Inflammatory macrophage (primary cell): Measurements from ENCODE around the gene UBR2.
A peak's percentile ranks its signal among the peaks of the same experiment; 100 is the strongest.
"Not testable (repeated sequence)": the region's sequence is repeated elsewhere in the genome, so short reads cannot be mapped to it uniquely, and the experiment has no call there.

Experiments
- DNase-seq, 2 donors: peaks; one replicate each; pipeline ENCODE4 v3.0.0-alpha.2; 2020 to 2022

The UBR2 gene

GRCh38 chr6:42693725-42694323, 130.0 kb downstream of the UBR2 start:
- no peak for DNase-seq

- DNase-seq = no peak
Measured at GRCh38 chr6:42694586-42694985, 130.8 kb downstream of the UBR2 start.

- DNase-seq = no peak
Measured at GRCh38 chr6:42696526-42697267, 132.9 kb downstream of the UBR2 start.

GRCh38 chr6:42697268-42697655, 133.4 kb downstream of the UBR2 start:
- no peak for DNase-seq

- DNase-seq = no peak
Measured at GRCh38 chr6:42698217-42698616, 134.4 kb downstream of the UBR2 start.

GRCh38 chr6:42702200-42702599, 138.4 kb downstream of the UBR2 start:
- no peak for DNase-seq

GRCh38 chr6:42702786-42703185, 139.0 kb downstream of the UBR2 start:
- DNase-seq = not testable (repeated sequence)

- no peak for DNase-seq
Measured at GRCh38 chr6:42704251-42704936, 140.6 kb downstream of the UBR2 start.

- no peak for DNase-seq
Measured at GRCh38 chr6:42704937-42705374, 141.1 kb downstream of the UBR2 start.

- no peak for DNase-seq
Measured at GRCh38 chr6:42707595-42707994, 143.8 kb downstream of the UBR2 start.

GRCh38 chr6:42708096-42708495, 144.3 kb downstream of the UBR2 start:
- no peak for DNase-seq

- DNase-seq = no peak
Measured at GRCh38 chr6:42709871-42710270, 146.0 kb downstream of the UBR2 start.

GRCh38 chr6:42710316-42710715, 146.5 kb downstream of the UBR2 start:
- DNase-seq = no peak

- DNase-seq = no peak
Measured at GRCh38 chr6:42711930-42712329, 148.1 kb downstream of the UBR2 start.

GRCh38 chr6:42714098-42714761, 150.4 kb downstream of the UBR2 start:
- no peak for DNase-seq

GRCh38 chr6:42715871-42716270, 152.0 kb downstream of the UBR2 start:
- no peak for DNase-seq

GRCh38 chr6:42720739-42721138, 156.9 kb downstream of the UBR2 start:
- DNase-seq = no peak

- DNase-seq = no peak
Measured at GRCh38 chr6:42722497-42722896, 158.7 kb downstream of the UBR2 start, which contains the start of gene PRPH2. PRPH2 (minus strand) TSS chr6:42722597; CDS start chr6:42722334, 263 bp downstream.

GRCh38 chr6:42724825-42725224, 161.0 kb downstream of the UBR2 start:
- DNase-seq = no peak

- peak in 1 of 2 donors; percentile 8 for DNase-seq
Measured at GRCh38 chr6:42726026-42726425, 162.2 kb downstream of the UBR2 start.

- DNase-seq = peak; percentile 83 to 86
Measured at GRCh38 chr6:42726485-42727086, 162.8 kb downstream of the UBR2 start.

GRCh38 chr6:42727087-42727611, 163.3 kb downstream of the UBR2 start:
- no peak for DNase-seq
